ENCODE results near the gene RPS15.

Gene RPS15

GRCh38 chr19:1455336-1456120 lies 17.3 kb downstream of the RPS15 start:
- DNase-seq, result peak; percentile 46

GRCh38 chr19:1456121-1456900 lies 18.1 kb downstream of the RPS15 start:
- DNase-seq, result no peak

- DNase-seq, result no peak
These were observed 19.0 kb downstream of the RPS15 start for GRCh38 chr19:1457031-1457739.

- DNase-seq, result no peak
These were observed 19.7 kb downstream of the RPS15 start for GRCh38 chr19:1457892-1458291.

GRCh38 chr19:1459479-1459878 lies 21.3 kb downstream of the RPS15 start:
- DNase-seq, result no peak

GRCh38 chr19:1460033-1460995 lies 22.1 kb downstream of the RPS15 start:
- DNase-seq, result no peak

GRCh38 chr19:1461862-1462261 lies 23.7 kb downstream of the RPS15 start:
- DNase-seq, result no peak

- DNase-seq, result no peak
These were observed 27.2 kb downstream of the RPS15 start for GRCh38 chr19:1465191-1466016.

- DNase-seq, result no peak
These were observed 27.8 kb downstream of the RPS15 start for GRCh38 chr19:1466018-1466460.

- no peak for DNase-seq
These were observed 28.4 kb downstream of the RPS15 start for GRCh38 chr19:1466461-1467214.

GRCh38 chr19:1467215-1467489 lies 29.0 kb downstream of the RPS15 start:
- DNase-seq, result no peak

GRCh38 chr19:1467490-1468273 lies 29.5 kb downstream of the RPS15 start:
- no peak for DNase-seq

GRCh38 chr19:1468274-1468820 lies 30.2 kb downstream of the RPS15 start:
- no peak for DNase-seq

- no peak for DNase-seq
These were observed 30.6 kb downstream of the RPS15 start for GRCh38 chr19:1468821-1469254.

- DNase-seq, result no peak
These were observed 31.3 kb downstream of the RPS15 start for GRCh38 chr19:1469255-1470054.

GRCh38 chr19:1470055-1470304 lies 31.8 kb downstream of the RPS15 start:
- no peak for DNase-seq

GRCh38 chr19:1470305-1471009 lies 32.3 kb downstream of the RPS15 start:
- no peak for DNase-seq

- peak; percentile 44 for DNase-seq
These were observed 32.9 kb downstream of the RPS15 start for GRCh38 chr19:1471010-1471514.
